ENCODE data around the gene PRKCE. TPM values are rescaled to one million over a fixed set of nuclear protein-coding genes. Genes with fewer than 3 reads are reported as not detected.

PRKCE gene
- total RNA-seq, 2 donors from 2014 or later = 7.3 to 20.8 TPM

DNA sequence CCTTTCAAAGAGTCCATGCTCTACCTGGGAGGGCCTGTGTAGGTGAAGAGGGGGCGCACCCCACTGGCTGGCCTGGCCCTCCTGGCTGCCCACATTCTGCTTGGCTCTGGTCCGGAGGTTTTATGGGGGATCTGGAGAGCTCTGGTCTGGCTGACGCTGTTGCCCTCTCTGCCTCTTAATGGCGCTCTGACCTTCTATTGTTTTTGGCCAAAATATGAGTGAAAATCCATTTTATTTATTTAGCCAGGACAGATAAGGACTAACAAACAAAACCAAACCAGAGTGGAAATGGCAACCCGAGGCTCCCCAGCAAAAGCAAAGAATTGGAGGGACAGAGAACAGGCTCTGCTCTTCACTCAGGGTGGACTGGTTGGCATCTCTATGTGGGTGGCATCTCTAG lies 45.7 kb downstream of the PRKCE start:
- intact Hi-C loops (cut with DNase I) = no loop called here
- no peaks in the 10 kb centered on the region for H3K36me3 ChIP-seq (replicated peaks in 1 of 2; ENCODE audit: insufficient read depth in 1 of 2, low read depth in 2 of 2)
- no peak overlapping the region for H3K4me3 ChIP-seq
- 52 to 63% methylated on average over 5 of the region's 5 CpGs for WGBS, 2 donors
- DNase-seq (no peak), ATAC-seq (no peak)
- TF ChIP-seq CTCF (IDR thresholded peaks at IDR 0.05) (no peak), POLR2A (IDR thresholded peaks at IDR 0.05) (no peak)
- no peaks in the 10 kb centered on the region for H3K27me3 ChIP-seq
- H3K27ac ChIP-seq = no peak overlapping the region
- peaks cover 25% of the 10 kb centered on the region for H3K4me1 ChIP-seq
- no peaks in the 10 kb centered on the region for H3K9me3 ChIP-seq

GRCh38 chr2:45698554-45698953 lies 47.1 kb downstream of the PRKCE start:
- H3K27ac ChIP-seq = no peak overlapping the region
- intact Hi-C loops (cut with DNase I) = no loop called here
- no peaks in the 10 kb centered on the region for H3K36me3 ChIP-seq (replicated peaks in 1 of 2; ENCODE audit: insufficient read depth in 1 of 2, low read depth in 2 of 2)

GRCh38 chr2:45699032-45699658 lies 47.7 kb downstream of the PRKCE start:
- no peak for ATAC-seq
- H3K27me3 ChIP-seq = no peaks in the 10 kb centered on the region
- intact Hi-C loops (cut with DNase I) = no loop called here
- H3K4me3 ChIP-seq = no peak overlapping the region
- no peaks in the 10 kb centered on the region for H3K9me3 ChIP-seq
- no peak overlapping the region for H3K27ac ChIP-seq
- WGBS, 2 donors = 76 to 86% methylated on average over 7 of the region's 7 CpGs
- H3K4me1 ChIP-seq = peaks cover 24% of the 10 kb centered on the region
- no peak for DNase-seq
- H3K36me3 ChIP-seq (replicated peaks in 1 of 2; ENCODE audit: insufficient read depth in 1 of 2, low read depth in 2 of 2) = no peaks in the 10 kb centered on the region
- TF ChIP-seq CTCF (IDR thresholded peaks at IDR 0.05) (no peak), POLR2A (IDR thresholded peaks at IDR 0.05) (no peak)

More at GRCh38 chr2:45698554-45698953, 47.1 kb downstream of the PRKCE start:
- TF ChIP-seq POLR2A (IDR thresholded peaks at IDR 0.05) (no peak), CTCF (IDR thresholded peaks at IDR 0.05) (no peak)
- DNase-seq (no peak), ATAC-seq (no peak)
- Histone ChIP-seq H3K9me3 (no peaks in the 10 kb centered on the region), H3K27me3 (no peaks in the 10 kb centered on the region), H3K4me3 (no peak overlapping the region), H3K4me1 (peaks cover 24% of the 10 kb centered on the region)

DNA sequence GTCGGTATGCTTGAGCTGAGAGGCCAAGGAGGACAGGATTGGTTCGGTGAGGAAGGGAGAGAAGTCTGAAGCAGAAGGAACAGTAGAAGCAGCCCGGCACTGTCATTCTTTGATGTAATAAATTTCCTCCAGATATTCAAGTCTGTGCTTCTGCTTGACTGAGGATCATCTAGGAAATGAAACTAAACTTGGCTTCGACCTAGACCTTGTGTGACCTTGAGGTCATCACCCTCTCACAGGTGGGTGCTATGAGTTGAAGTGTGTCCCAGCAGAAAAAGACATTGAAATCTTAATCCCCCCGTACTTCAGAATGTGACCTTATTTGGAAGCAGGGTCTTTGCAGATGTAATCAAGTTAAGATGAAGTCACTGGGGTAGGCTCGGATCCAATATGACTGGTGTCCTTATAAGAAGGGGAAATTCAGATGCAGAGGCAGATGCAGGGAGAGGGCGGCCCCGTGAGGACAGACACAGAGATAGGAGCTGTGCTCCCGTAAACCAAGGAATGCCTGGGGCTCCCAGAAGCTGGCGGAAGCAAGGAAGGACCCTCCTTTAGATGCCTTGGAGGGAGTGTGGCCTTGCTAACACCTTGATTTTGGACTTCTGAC lies 49.0 kb downstream of the PRKCE start:
- H3K4me1 ChIP-seq = peaks cover 37% of the 10 kb centered on the region
- no peaks in the 10 kb centered on the region for H3K27me3 ChIP-seq
- 84 to 95% methylated on average over 10 of the region's 10 CpGs for WGBS, 2 donors
- H3K9me3 ChIP-seq = no peaks in the 10 kb centered on the region
- intact Hi-C loops (cut with DNase I) = no loop called here
- DNase-seq (no peak), ATAC-seq (no peak)
- no peak overlapping the region for H3K27ac ChIP-seq
- TF ChIP-seq POLR2A (IDR thresholded peaks at IDR 0.05) (no peak), CTCF (IDR thresholded peaks at IDR 0.05) (no peak)
- no peaks in the 10 kb centered on the region for H3K36me3 ChIP-seq (replicated peaks in 1 of 2; ENCODE audit: insufficient read depth in 1 of 2, low read depth in 2 of 2)
- H3K4me3 ChIP-seq = no peak overlapping the region

DNA sequence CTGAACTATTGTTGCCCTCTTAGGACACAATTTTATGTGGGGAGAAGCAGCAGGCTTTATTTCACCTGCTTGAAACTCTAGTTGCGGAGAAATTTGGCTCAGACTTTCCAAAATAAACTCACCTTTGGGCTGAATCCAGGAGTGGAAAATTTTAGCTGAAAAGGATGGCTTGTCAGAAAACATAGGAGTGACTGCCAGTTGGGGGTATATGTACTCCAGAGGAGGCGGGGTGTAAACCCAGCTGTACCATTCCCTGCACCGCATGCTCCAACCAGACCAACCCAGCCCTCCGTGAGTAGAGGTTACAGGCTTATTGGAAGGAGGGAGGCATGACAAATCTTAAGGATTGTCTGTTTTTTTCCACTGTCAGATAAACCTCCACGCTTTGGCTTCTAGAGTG lies 53.8 kb downstream of the PRKCE start:
- Histone ChIP-seq H3K27ac (peak overlapping the region in 1 of 4 donors; percentile 59), H3K36me3 (replicated peaks in 1 of 2; ENCODE audit: insufficient read depth in 1 of 2, low read depth in 2 of 2) (no peaks in the 10 kb centered on the region), H3K4me1 (peaks cover 21% of the 10 kb centered on the region), H3K27me3 (no peaks in the 10 kb centered on the region), H3K4me3 (no peak overlapping the region), H3K9me3 (no peaks in the 10 kb centered on the region)
- no peak for ATAC-seq
- 41 to 51% methylated on average over 4 to 5 of the region's 5 CpGs for WGBS, 2 donors
- intact Hi-C loops (cut with DNase I) = no loop called here
- TF ChIP-seq CTCF (IDR thresholded peaks at IDR 0.05) (no peak), POLR2A (IDR thresholded peaks at IDR 0.05) (no peak)
- DNase-seq = peak in 2 of 4 donors; percentile 16 to 73

Measured in body of pancreas (tissue), 4 donors.